Uterus (tissue), 2 donors: Measurements from ENCODE around the gene KLF6.

Experiments
- POLR2A ChIP-seq, 2 donors: fragments of 450-650 bp; IDR thresholded peaks; one replicate each; pipeline ENCODE4 v1.6.1; 2016; ENCODE audit warnings: antibody characterized with exemption in 2 of 2, mild to moderate bottlenecking in 1 of 2, moderate library complexity in 1 of 2
- TF ChIP-seq, protein P1 (sequence below), 4 experiments: fragments of 200-600 bp in 2 of 4; fragments of 450-650 bp in 2 of 4; sonication (generic) in 2 of 4; IDR thresholded peaks; one replicate each; pipeline ENCODE4 v1.5.1; 2016 to 2019; ENCODE audit warnings: antibody characterized with exemption in 4 of 4, mild to moderate bottlenecking in 2 of 4, moderate library complexity in 1 of 4

DNA sequence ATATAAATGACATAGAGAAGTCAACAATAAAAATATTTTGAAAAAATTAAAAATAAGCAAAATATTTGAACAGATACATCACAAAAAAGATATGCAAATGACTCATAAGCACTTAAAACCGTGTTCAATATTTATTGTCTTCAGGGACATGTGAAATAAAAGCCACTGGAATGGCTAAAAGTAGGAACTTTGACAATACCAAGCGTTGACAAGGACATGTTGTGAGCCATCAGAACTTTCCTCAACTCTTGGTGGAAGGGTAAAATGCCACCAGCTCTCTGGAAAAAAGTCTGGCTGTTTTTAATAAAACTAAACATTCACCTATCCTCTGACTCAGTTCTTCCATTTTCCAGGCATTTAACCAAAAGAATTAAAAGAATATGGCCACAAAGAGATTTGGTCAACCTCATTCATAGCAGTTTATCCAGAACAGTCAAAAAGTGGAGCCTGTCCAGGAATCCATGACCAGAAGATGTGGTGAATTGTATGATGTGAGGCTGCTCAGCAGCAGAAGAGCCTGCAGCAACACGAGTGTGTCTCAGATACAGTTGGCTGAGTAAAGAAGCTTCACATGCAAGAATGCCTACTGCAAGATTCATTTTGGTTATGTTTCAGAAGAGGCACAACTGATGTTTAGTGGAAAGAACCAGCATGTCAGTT, 7.1 kb upstream of the KLF6 start:
- TF ChIP-seq, protein P1, sequence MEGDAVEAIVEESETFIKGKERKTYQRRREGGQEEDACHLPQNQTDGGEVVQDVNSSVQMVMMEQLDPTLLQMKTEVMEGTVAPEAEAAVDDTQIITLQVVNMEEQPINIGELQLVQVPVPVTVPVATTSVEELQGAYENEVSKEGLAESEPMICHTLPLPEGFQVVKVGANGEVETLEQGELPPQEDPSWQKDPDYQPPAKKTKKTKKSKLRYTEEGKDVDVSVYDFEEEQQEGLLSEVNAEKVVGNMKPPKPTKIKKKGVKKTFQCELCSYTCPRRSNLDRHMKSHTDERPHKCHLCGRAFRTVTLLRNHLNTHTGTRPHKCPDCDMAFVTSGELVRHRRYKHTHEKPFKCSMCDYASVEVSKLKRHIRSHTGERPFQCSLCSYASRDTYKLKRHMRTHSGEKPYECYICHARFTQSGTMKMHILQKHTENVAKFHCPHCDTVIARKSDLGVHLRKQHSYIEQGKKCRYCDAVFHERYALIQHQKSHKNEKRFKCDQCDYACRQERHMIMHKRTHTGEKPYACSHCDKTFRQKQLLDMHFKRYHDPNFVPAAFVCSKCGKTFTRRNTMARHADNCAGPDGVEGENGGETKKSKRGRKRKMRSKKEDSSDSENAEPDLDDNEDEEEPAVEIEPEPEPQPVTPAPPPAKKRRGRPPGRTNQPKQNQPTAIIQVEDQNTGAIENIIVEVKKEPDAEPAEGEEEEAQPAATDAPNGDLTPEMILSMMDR (IDR thresholded peaks at IDR 0.05), result no peak
- TF ChIP-seq POLR2A (IDR thresholded peaks at IDR 0.05), result no peak
